Caco-2 (cell line): ENCODE measurements around the gene PARM1. TPM values are rescaled to one million over a fixed set of nuclear protein-coding genes. Genes with fewer than 3 reads are reported as not detected.

Experiments
- BruUV-seq: library from RNA; stranded (reverse); fragments of 400-500 nt; replicated peaks from 2 replicates; lab custom pipeline; 2021; lab: Mats Ljungman, UMichigan
- CTCF ChIA-PET: fragments of 300-600 bp; sonication (Branson Sonifier 250); formaldehyde crosslinking; loops from one replicate; lab custom pipeline; 2022; ENCODE audit warnings: antibody characterized with exemption; lab: Charles Lee
- POLR2A ChIA-PET: fragments of 300-600 bp; sonication (Branson Sonifier 250); formaldehyde crosslinking; loops from one replicate; lab custom pipeline; 2022; ENCODE audit warnings: antibody characterized with exemption; lab: Charles Lee
- DNase-seq, 2 experiments: peaks; one replicate each; pipeline versions ENCODE4 v3.0.0 to v3.0.0-alpha.2; 2020 to 2022
- H3K27me3 ChIP-seq: replicated peaks from 2 replicates; pipeline ENCODE4 v1.6.0; 2011; ENCODE audit warnings: low read length; ENCODE audit not compliant: control insufficient read depth, insufficient read depth
- H3K36me3 ChIP-seq: 2 replicates; pipeline ENCODE4 v1.5.1; 2011; ENCODE audit warnings: low read length; ENCODE audit not compliant: control insufficient read depth, insufficient read depth
- H3K4me1 ChIP-seq: fragments of 250-450 bp; sonication (Bioruptor Pico); 2 replicates; pipeline ENCODE4 v1.5.1; 2020; ENCODE audit warnings: mild to moderate bottlenecking
- H3K4me3 ChIP-seq: 2 replicates; pipeline ENCODE4 v1.5.1; 2011; ENCODE audit warnings: low read depth, mild to moderate bottlenecking, control low read depth, low read length
- H3K9me3 ChIP-seq: fragments of 250-450 bp; sonication (Bioruptor Pico); 2 replicates; pipeline ENCODE4 v1.5.1; 2020; ENCODE audit warnings: mild to moderate bottlenecking, moderate library complexity
- H3K27ac Mint-ChIP-seq: one replicate; pipeline ENCODE4 v1.8.0; 2022; ENCODE audit warnings: mixed read lengths; ENCODE audit not compliant: unreplicated experiment
- H3K27me3 Mint-ChIP-seq: one replicate; pipeline ENCODE4 v1.8.0; 2022; ENCODE audit warnings: mixed read lengths; ENCODE audit not compliant: insufficient read depth, unreplicated experiment
- H3K36me3 Mint-ChIP-seq: one replicate; pipeline ENCODE4 v1.8.0; 2022; ENCODE audit warnings: mild to moderate bottlenecking, mixed read lengths; ENCODE audit not compliant: insufficient read depth, unreplicated experiment
- H3K4me1 Mint-ChIP-seq: one replicate; pipeline ENCODE4 v1.8.0; 2022; ENCODE audit warnings: low read depth, mixed read lengths; ENCODE audit not compliant: unreplicated experiment
- H3K4me3 Mint-ChIP-seq: one replicate; pipeline ENCODE4 v1.8.0; 2022; ENCODE audit warnings: mild to moderate bottlenecking, moderate library complexity, mixed read lengths; ENCODE audit not compliant: unreplicated experiment
- H3K9me3 Mint-ChIP-seq: one replicate; pipeline ENCODE4 v1.8.0; 2022; ENCODE audit warnings: mixed read lengths; ENCODE audit not compliant: unreplicated experiment
- intact Hi-C: fragments of 100-400 bp; cut with micrococcal nuclease; formaldehyde crosslinking; loops from one replicate; pipeline ENCODE4 v1.10.0; 2022; ENCODE audit not compliant: unreplicated experiment
- total RNA-seq: library from RNA; stranded (reverse); gene quantifications from 2 replicates; pipeline ENCODE4 v1.2.3, GENCODE V29; 2022
- TF ChIP-seq, protein P1 (sequence below), 2 experiments: fragments of 200-600 bp in 1 of 2; IDR thresholded peaks; 1 replicate in 1 of 2; 2 replicates in 1 of 2; pipeline versions ENCODE4 v1.5.1 to v1.8.0; 2011 to 2022; ENCODE audit warnings: antibody characterized with exemption in 1 of 2, control low read depth in 1 of 2, inconsistent platforms in 1 of 2, low read depth in 1 of 2, low read length in 1 of 2, mild to moderate bottlenecking in 1 of 2, moderate library complexity in 1 of 2; ENCODE audit not compliant: insufficient read depth in 1 of 2, severe bottlenecking in 1 of 2, unreplicated experiment in 1 of 2

PARM1 gene
- total RNA-seq, 1 experiment from 2014 or later = 1.7 TPM

DNA sequence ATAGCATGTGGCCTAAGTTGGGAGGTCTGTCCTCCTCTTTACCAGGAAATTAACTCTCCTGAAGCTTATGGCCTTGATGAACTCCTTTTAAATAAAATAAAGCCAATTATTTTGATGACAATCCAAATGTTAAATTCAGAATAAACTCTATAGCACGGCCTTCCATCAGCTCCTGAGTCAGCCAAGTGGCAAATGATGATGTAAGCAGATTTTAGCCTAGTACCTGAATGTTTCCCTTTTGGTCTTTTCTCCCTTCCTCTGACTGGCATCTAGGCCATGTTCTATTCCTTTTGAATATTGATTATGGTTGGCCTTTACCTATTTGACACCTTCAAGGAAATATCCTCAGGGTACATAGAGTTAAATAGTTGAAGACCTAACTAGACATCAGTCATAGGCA is 76.2 kb downstream of the PARM1 start:
- Mint-ChIP-seq H3K9me3 (no peaks in the 10 kb centered on the region), H3K4me1 (no peaks in the 10 kb centered on the region), H3K27ac (no peak overlapping the region), H3K27me3 (no peaks in the 10 kb centered on the region), H3K4me3 (no peak overlapping the region), H3K36me3 (no peaks in the 10 kb centered on the region)
- BruUV-seq = no TSS peak
- Histone ChIP-seq H3K27me3 (no peaks in the 10 kb centered on the region), H3K4me3 (no peak overlapping the region), H3K9me3 (no peaks in the 10 kb centered on the region), H3K36me3 (no peaks in the 10 kb centered on the region), H3K4me1 (no peaks in the 10 kb centered on the region)
- ChIA-PET CTCF (no interaction called here), POLR2A (no interaction called here)
- intact Hi-C loops = no loop called here
- no peak for DNase-seq
- TF ChIP-seq, protein P1, sequence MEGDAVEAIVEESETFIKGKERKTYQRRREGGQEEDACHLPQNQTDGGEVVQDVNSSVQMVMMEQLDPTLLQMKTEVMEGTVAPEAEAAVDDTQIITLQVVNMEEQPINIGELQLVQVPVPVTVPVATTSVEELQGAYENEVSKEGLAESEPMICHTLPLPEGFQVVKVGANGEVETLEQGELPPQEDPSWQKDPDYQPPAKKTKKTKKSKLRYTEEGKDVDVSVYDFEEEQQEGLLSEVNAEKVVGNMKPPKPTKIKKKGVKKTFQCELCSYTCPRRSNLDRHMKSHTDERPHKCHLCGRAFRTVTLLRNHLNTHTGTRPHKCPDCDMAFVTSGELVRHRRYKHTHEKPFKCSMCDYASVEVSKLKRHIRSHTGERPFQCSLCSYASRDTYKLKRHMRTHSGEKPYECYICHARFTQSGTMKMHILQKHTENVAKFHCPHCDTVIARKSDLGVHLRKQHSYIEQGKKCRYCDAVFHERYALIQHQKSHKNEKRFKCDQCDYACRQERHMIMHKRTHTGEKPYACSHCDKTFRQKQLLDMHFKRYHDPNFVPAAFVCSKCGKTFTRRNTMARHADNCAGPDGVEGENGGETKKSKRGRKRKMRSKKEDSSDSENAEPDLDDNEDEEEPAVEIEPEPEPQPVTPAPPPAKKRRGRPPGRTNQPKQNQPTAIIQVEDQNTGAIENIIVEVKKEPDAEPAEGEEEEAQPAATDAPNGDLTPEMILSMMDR (IDR thresholded peaks at IDR 0.05; ENCODE audit: insufficient read depth in 1 of 2, low read depth in 1 of 2, low read length in 1 of 2, severe bottlenecking in 1 of 2, unreplicated experiment in 1 of 2) = no peak

DNA sequence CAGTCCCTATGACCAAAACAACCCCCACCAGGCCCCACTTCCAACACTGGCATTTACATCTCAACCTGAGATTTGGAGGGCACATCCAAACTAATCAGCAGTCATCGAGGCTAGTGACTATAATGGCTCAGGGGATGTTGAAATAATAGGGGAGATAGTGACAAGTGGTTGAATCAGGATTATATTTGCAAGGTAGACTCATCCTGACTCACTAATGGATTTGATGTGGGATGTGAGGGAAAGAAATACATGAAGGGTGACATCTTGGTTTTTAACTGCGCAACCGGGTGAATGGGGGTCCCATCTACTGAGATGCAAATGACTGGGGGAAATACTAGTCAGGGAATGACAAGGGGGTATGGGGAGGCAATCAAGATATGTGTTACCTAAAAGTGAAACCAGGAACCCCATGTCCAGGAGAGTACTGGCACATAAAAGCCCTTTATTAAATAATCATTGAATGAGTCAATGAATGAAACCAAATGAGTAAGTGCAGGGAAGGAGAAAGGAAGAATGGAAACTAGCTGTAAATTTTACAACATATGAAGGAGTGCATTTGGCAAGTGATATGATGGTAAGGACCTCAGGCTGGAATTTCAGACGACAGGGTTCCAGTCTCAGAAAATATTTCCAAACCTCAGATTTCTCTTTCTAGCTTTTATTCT is 78.3 kb downstream of the PARM1 start:
- H3K9me3 ChIP-seq = no peaks in the 10 kb centered on the region
- no peak overlapping the region for H3K4me3 ChIP-seq
- Mint-ChIP-seq H3K4me1 (no peaks in the 10 kb centered on the region), H3K36me3 (no peaks in the 10 kb centered on the region), H3K27me3 (no peaks in the 10 kb centered on the region), H3K27ac (no peak overlapping the region), H3K4me3 (no peak overlapping the region), H3K9me3 (no peaks in the 10 kb centered on the region)
- no peaks in the 10 kb centered on the region for H3K36me3 ChIP-seq
- CTCF ChIA-PET = no interaction called here
- no TSS peak for BruUV-seq
- POLR2A ChIA-PET = no interaction called here
- no peaks in the 10 kb centered on the region for H3K4me1 ChIP-seq
- intact Hi-C loops = no loop called here
- no peaks in the 10 kb centered on the region for H3K27me3 ChIP-seq
- TF ChIP-seq, protein P1 (IDR thresholded peaks at IDR 0.05; ENCODE audit: insufficient read depth in 1 of 2, low read depth in 1 of 2, low read length in 1 of 2, severe bottlenecking in 1 of 2, unreplicated experiment in 1 of 2) = no peak
- no peak for DNase-seq

DNA sequence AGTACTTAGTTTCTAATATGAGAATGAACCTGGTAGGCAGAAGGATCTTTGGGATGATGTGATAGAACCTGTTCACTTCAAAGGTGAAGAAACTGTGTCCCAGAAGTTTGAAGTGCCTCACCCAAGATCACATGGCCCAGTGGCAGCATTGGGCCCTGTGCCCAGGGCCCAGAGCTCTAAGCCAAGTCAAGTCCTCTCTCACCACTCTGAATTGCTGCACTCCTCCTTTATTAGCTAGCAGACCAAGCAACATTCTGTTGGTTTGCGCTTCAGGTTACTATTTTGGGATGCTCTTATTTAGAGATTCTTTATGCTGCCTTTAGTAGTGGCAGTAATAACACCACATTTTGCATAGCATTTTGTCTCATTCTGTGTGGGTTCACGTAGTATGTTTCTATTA is 82.7 kb downstream of the PARM1 start:
- intact Hi-C loops = no loop called here
- H3K36me3 ChIP-seq = no peaks in the 10 kb centered on the region
- H3K27me3 ChIP-seq = no peaks in the 10 kb centered on the region
- H3K4me3 ChIP-seq = no peak overlapping the region
- BruUV-seq = no TSS peak
- Mint-ChIP-seq H3K4me1 (no peaks in the 10 kb centered on the region), H3K27ac (no peak overlapping the region), H3K36me3 (no peaks in the 10 kb centered on the region), H3K4me3 (no peak overlapping the region), H3K27me3 (no peaks in the 10 kb centered on the region), H3K9me3 (no peaks in the 10 kb centered on the region)
- no peak for DNase-seq
- TF ChIP-seq, protein P1 (IDR thresholded peaks at IDR 0.05; ENCODE audit: insufficient read depth in 1 of 2, low read depth in 1 of 2, low read length in 1 of 2, severe bottlenecking in 1 of 2, unreplicated experiment in 1 of 2) = no peak
- ChIA-PET CTCF (no interaction called here), POLR2A (no interaction called here)
- no peaks in the 10 kb centered on the region for H3K9me3 ChIP-seq
- H3K4me1 ChIP-seq = no peaks in the 10 kb centered on the region
